ENCODE data around the gene LRTM2.

LRTM2 gene

DNA sequence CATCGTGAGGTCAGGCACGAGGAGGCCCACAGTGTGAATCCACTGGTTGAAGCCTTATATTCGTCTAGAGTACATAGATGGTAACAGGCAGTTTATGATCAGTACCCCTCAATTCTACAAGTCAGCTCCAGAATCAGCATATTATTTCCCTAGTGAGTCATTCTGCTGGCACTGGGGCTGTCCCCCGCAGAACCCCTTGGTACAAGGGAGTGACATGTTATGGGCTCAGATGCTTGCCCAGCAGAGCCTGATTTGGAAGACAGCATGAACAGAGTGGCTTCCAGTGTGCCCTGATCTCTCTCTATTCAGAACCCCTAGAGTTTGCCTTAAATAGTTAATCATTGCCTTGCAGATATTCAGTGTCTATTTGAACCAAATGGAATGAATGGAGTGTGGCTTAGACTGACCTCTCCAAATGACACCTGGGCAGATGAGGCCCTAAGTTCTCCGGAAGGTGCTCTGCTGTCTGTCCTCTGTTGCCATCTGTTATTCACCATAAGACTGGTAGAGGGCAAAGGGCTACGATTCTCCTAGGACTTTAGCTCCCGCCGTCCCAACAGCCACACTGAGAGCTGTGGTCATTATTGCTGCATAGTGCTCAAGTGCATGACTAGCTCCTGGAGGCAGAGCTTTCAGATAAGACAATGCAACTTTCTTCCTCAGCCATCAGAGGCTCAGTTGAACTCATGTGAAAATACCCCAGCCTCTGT lies 57.0 kb downstream of the LRTM2 start:
- no peak for DNase-seq (ENCODE audit: low read depth)
- TF ChIP-seq, protein P1, sequence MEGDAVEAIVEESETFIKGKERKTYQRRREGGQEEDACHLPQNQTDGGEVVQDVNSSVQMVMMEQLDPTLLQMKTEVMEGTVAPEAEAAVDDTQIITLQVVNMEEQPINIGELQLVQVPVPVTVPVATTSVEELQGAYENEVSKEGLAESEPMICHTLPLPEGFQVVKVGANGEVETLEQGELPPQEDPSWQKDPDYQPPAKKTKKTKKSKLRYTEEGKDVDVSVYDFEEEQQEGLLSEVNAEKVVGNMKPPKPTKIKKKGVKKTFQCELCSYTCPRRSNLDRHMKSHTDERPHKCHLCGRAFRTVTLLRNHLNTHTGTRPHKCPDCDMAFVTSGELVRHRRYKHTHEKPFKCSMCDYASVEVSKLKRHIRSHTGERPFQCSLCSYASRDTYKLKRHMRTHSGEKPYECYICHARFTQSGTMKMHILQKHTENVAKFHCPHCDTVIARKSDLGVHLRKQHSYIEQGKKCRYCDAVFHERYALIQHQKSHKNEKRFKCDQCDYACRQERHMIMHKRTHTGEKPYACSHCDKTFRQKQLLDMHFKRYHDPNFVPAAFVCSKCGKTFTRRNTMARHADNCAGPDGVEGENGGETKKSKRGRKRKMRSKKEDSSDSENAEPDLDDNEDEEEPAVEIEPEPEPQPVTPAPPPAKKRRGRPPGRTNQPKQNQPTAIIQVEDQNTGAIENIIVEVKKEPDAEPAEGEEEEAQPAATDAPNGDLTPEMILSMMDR (conservative IDR thresholded peaks at IDR 0.05; ENCODE audit: low read length), result no peak
- no peak overlapping the region for H3K4me3 ChIP-seq (ENCODE audit: low read length)

DNA sequence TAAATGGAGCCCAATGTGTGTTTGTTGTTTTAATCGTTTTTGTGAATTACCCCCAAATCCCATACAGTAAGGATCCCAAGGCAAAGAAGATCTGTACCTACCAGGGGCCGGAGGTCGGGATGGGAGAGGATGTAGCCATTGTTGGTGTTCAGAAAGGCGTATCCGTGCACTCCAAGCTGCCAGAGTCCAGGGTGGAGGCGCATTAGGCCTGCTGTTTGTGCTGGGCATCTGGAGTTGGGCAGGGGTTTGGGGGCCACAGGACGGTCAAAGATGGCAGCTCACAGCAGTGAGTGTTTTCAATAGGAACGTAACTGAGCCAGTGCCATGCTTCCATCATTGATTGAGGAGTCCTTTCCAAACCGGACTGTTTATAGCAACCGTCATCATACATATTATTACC lies 57.8 kb downstream of the LRTM2 start:
- TF ChIP-seq, protein P1 (conservative IDR thresholded peaks at IDR 0.05; ENCODE audit: low read length), result no peak
- no peak overlapping the region for H3K4me3 ChIP-seq (ENCODE audit: low read length)
- no peak for DNase-seq (ENCODE audit: low read depth)

DNA sequence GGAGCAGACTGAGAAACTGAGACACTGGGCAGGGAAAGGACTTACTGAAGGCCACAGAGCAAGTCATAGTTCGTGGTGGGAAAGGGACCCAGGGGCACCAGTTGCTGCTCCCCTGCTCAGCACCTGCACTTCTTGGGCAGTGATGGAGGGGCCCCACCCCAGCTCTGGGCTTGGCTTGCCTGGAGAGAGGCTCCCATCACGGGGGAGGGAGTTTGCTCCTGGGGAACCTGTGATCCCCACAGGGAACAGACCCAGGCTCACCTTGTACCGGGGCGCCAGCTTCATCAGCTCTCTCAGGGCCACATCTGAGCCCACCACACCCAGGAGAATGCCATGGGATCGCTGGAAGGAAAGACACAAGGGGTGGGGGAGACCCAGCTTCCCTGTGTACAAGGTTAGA lies 58.3 kb downstream of the LRTM2 start:
- no peak for DNase-seq (ENCODE audit: low read depth)
- no peak overlapping the region for H3K4me3 ChIP-seq (ENCODE audit: low read length)
- TF ChIP-seq, protein P1 (conservative IDR thresholded peaks at IDR 0.05; ENCODE audit: low read length), result no peak

DNA sequence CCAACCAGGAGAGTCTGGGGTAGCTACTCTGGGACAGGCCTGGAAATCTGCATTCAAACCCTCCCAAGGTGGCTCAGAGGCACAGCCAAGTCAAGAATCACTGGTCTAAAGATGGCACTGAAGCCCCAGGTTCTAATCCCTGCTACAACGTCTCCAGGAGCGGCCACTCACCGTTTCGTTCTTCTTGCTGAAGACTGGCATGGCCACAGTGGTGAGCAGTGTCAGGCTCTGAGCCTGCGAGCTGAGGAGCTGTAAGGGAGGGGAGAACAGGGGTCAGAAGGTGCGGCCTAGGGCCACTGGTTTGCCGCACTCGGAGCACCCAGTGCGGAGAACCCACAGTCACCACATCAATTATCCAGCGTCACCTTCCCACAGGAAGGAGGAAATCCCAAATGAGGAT lies 59.3 kb downstream of the LRTM2 start:
- H3K4me3 ChIP-seq (ENCODE audit: low read length), result no peak overlapping the region
- TF ChIP-seq, protein P1 (conservative IDR thresholded peaks at IDR 0.05; ENCODE audit: low read length), result no peak
- DNase-seq (ENCODE audit: low read depth), result no peak

DNA sequence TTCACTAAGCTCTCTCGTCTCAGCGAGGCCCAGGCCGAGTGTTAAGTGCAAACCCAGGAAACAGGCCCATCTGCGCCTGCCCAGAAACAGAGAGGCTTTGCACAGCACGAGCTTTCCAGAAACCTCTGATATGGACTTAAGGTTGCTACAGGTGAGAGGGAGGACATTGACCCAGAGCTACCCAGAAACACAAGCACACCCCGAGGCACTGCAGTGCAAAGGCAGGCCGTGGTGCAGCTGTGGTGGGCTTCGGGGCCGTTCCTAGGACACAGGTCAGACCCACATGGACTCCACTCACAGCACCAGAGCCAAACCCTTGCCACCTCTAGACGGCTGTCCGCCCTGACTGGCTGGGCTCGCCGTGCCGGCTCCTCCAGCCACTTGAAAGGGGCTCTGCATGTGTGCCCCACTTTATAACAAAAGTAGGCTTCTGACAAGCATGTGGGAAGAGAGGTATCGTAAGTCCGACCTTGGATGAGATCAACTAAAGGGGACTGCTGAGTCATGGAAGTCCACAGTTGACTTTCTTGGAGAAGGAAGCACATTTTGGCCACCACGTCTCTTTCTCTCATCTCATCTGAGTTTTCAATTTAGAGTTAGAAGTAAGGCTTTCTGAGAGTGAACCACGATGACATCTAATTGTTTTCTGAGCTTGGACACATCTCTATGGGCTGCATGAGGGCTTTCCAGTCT lies 59.9 kb downstream of the LRTM2 start:
- no peak overlapping the region for H3K4me3 ChIP-seq (ENCODE audit: low read length)

DNA sequence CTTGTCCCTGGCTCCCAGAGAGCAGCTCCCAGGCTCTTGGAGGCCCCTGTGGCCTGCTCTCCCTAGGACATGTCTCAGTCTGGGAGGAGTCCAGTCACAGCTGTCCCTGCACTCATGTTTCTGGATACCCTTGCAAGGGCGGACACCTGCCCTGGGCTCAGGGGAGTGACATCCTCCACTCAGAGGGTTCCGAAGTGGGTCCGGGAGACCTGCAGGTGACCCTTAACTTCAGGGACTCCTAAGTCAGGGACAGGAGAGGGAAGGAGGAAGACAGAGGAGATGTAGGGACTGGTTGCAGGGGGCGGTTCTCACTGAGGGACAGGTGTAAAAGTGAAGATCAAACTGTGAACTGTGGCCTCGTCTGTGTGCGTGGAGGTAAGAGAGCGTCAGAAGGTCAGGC lies 60.5 kb downstream of the LRTM2 start:
- H3K4me3 ChIP-seq (ENCODE audit: low read length), result no peak overlapping the region
- DNase-seq (ENCODE audit: low read depth), result no peak
- TF ChIP-seq, protein P1 (conservative IDR thresholded peaks at IDR 0.05; ENCODE audit: low read length), result no peak

More for the DNA sequence above, 59.9 kb downstream of the LRTM2 start:
- DNase-seq (ENCODE audit: low read depth), result no peak
- TF ChIP-seq, protein P1 (conservative IDR thresholded peaks at IDR 0.05; ENCODE audit: low read length), result no peak

DNA sequence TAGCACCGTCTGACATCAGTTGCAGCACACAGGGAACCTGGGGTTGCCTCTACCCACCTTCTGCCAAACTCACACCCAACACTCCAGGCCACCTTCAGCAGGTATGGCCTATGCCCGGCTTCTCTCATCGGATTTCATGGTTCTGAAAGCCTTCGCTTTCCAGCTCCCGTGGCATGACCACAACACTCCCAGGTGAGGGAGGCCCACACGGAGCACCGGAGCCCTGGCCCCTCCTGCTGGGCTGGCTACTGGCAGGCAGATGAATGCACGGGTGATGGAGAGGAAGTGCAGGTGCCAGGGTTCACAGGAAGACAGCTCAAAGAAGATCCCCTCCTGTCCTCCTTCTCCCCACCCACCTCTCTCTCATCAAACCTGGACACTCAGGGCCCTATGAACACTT lies 60.9 kb downstream of the LRTM2 start:
- no peak overlapping the region for H3K4me3 ChIP-seq (ENCODE audit: low read length)
- no peak for DNase-seq (ENCODE audit: low read depth)
- TF ChIP-seq, protein P1 (conservative IDR thresholded peaks at IDR 0.05; ENCODE audit: low read length), result no peak

All from AG10803 (cell line).